Endothelial cell of umbilical vein (primary cell): ENCODE measurements around the gene COL26A1. TPM values are rescaled to one million over a fixed set of nuclear protein-coding genes. Genes with fewer than 3 reads are reported as not detected.

Experiments used
- BruUV-seq: library from RNA; stranded (reverse); fragments of 400-500 nt; replicated peaks from 2 replicates; lab custom pipeline; 2021; lab: Mats Ljungman, UMichigan
- CTCF ChIA-PET: fragments of 300-600, 350-600 bp; sonication (Branson Sonifier 250); formaldehyde crosslinking; loops from one replicate; lab custom pipeline; 2021; ENCODE audit warnings: antibody characterized with exemption, inconsistent platforms; lab: Charles Lee
- POLR2A ChIA-PET: fragments of 300-600, 350-600 bp; sonication (Branson Sonifier 250); formaldehyde crosslinking; loops from one replicate; lab custom pipeline; 2021; ENCODE audit warnings: antibody characterized with exemption, inconsistent platforms; lab: Charles Lee
- DNase-seq: peaks from one replicate; pipeline ENCODE4 v3.0.0-alpha.2; 2011; ENCODE audit warnings: low read depth, low spot score
- FAIRE-seq: peaks from 2 replicates; lab custom pipeline; 2011; peaks lifted over from hg19 to GRCh38; lab: Jason Lieb, UNC
- H2AFZ ChIP-seq: 2 replicates; pipeline ENCODE4 v1.6.0; 2012; ENCODE audit warnings: low read depth, low read length, control low read depth, inconsistent platforms
- H3K27ac ChIP-seq: 2 replicates; pipeline ENCODE4 v1.5.1; 2011; ENCODE audit warnings: low read depth, mild to moderate bottlenecking, control low read depth, low read length, moderate library complexity; ENCODE audit not compliant: insufficient read depth
- H3K27me3 ChIP-seq, 2 experiments: 2 replicates each; pipeline versions ENCODE4 v1.6.0 to v1.6.1; 2011; ENCODE audit warnings: low read length in 2 of 2, mixed read lengths in 1 of 2; ENCODE audit not compliant: control insufficient read depth in 2 of 2, insufficient read depth in 2 of 2
- H3K36me3 ChIP-seq, 2 experiments: 2 replicates in 1 of 2; 3 replicates in 1 of 2; pipeline ENCODE4 v1.5.1; 2011; ENCODE audit warnings: low read length in 2 of 2, mild to moderate bottlenecking in 1 of 2, moderate library complexity in 1 of 2; ENCODE audit not compliant: control insufficient read depth in 2 of 2, insufficient read depth in 2 of 2; ENCODE audit errors: extremely low read depth in 1 of 2
- H3K4me1 ChIP-seq: 3 replicates; pipeline ENCODE4 v1.5.1; 2011; ENCODE audit warnings: mild to moderate bottlenecking, low read length; ENCODE audit not compliant: control insufficient read depth, insufficient read depth; ENCODE audit errors: extremely low read depth
- H3K4me2 ChIP-seq: 2 replicates; pipeline ENCODE4 v1.6.1; 2011; ENCODE audit warnings: low read length, control low read depth, mixed read lengths; ENCODE audit not compliant: insufficient read depth
- H3K4me3 ChIP-seq, 3 experiments: fragments of 200-600 bp in 1 of 3; sonication (generic), shearing (Covaris generic) in 1 of 3; replicated peaks in 1 of 3; 2 replicates each; pipeline ENCODE4 v1.5.1; 2011 to 2016; ENCODE audit warnings: control low read depth in 3 of 3, low read length in 3 of 3, mild to moderate bottlenecking in 2 of 3, inconsistent platforms in 1 of 3, low read depth in 1 of 3, moderate library complexity in 1 of 3; ENCODE audit not compliant: insufficient read depth in 1 of 3
- H3K79me2 ChIP-seq: 2 replicates; pipeline ENCODE4 v1.6.0; 2012; ENCODE audit warnings: low read length, inconsistent platforms; ENCODE audit not compliant: control insufficient read depth, insufficient read depth
- H3K9ac ChIP-seq: replicated peaks from 2 replicates; pipeline ENCODE3; 2011; ENCODE audit warnings: low read length, control low read depth; ENCODE audit not compliant: insufficient read depth; ENCODE audit errors: extremely low read depth
- H3K9me1 ChIP-seq: replicated peaks from 3 replicates; pipeline ENCODE4 v1.6.0; 2011; ENCODE audit warnings: mild to moderate bottlenecking, low read length; ENCODE audit not compliant: control insufficient read depth, insufficient read depth; ENCODE audit errors: extremely low read depth
- H3K9me3 ChIP-seq: replicated peaks from 2 replicates; pipeline ENCODE4 v1.5.1; 2012; ENCODE audit warnings: low read length, inconsistent platforms; ENCODE audit not compliant: control insufficient read depth, insufficient read depth
- H4K20me1 ChIP-seq: replicated peaks from 2 replicates; pipeline ENCODE3; 2011; ENCODE audit warnings: mild to moderate bottlenecking, low read length; ENCODE audit not compliant: control insufficient read depth, insufficient read depth; ENCODE audit errors: extremely low read depth
- CTCF ChIP-seq, 2 donors: IDR thresholded peaks; 1 replicate in 1 of 2; 2 replicates in 1 of 2; pipeline ENCODE4 v1.5.1; 2011; ENCODE audit warnings: low read length in 2 of 2, mild to moderate bottlenecking in 2 of 2, moderate library complexity in 2 of 2, control low read depth in 1 of 2, inconsistent platforms in 1 of 2, low read depth in 1 of 2; ENCODE audit not compliant: insufficient read depth in 1 of 2; ENCODE audit errors: extremely low read depth in 1 of 2
- EZH2 ChIP-seq: IDR thresholded peaks from 2 replicates; pipeline ENCODE4 v1.6.1; 2012; ENCODE audit warnings: borderline replicate concordance, low read depth, mild to moderate bottlenecking, moderate library complexity, low read length, inconsistent platforms; ENCODE audit not compliant: severe bottlenecking
- FOS ChIP-seq: IDR thresholded peaks from 2 replicates; pipeline ENCODE4 v1.6.1; 2011; ENCODE audit warnings: mild to moderate bottlenecking, low read length, moderate library complexity, borderline replicate concordance; ENCODE audit not compliant: insufficient read depth
- GATA2 ChIP-seq: IDR thresholded peaks from 2 replicates; pipeline ENCODE4 v1.7.0; 2011; ENCODE audit warnings: low read depth, mild to moderate bottlenecking, moderate library complexity, mixed read lengths, low read length; ENCODE audit not compliant: insufficient read length, insufficient read depth
- JUN ChIP-seq: IDR thresholded peaks from 2 replicates; pipeline ENCODE4 v1.6.1; 2011; ENCODE audit warnings: borderline replicate concordance, low read depth; ENCODE audit not compliant: insufficient read length, insufficient read depth
- MAX ChIP-seq: IDR thresholded peaks from 2 replicates; pipeline ENCODE4 v1.6.1; 2011; ENCODE audit not compliant: insufficient read depth, insufficient read length
- MYC ChIP-seq: IDR thresholded peaks from one replicate; pipeline ENCODE4 v1.6.1; 2011; ENCODE audit warnings: mild to moderate bottlenecking, low read depth, low read length
- POLR2A ChIP-seq: IDR thresholded peaks from 2 replicates; pipeline ENCODE4 v1.6.1; 2012; ENCODE audit warnings: low read depth, mild to moderate bottlenecking, control low read depth, low read length
- POLR2AphosphoS5 ChIP-seq: IDR thresholded peaks from 2 replicates; pipeline ENCODE4 v1.6.1; 2012; ENCODE audit warnings: low read depth, mild to moderate bottlenecking, control low read depth, low read length, moderate library complexity; ENCODE audit not compliant: insufficient read depth
- dilution Hi-C: fragments of 300-500 bp; cut with MboI; formaldehyde crosslinking; loops from one replicate; pipeline ENCODE4 v1.15.0; 2019; ENCODE audit warnings: low sequenced_read_pairs; ENCODE audit not compliant: extremely low pct_ligation_motif_present
- intact Hi-C: fragments of 100-400 bp; cut with micrococcal nuclease; formaldehyde crosslinking; loops from one replicate; pipeline ENCODE4 v1.10.0; 2022
- polyA plus RNA-seq, 4 experiments: library from polyadenylated mRNA; depleted of rRNA in 3 of 4; stranded (reverse) in 3 of 4; unstranded in 1 of 4; fragments of >200 nt; gene quantifications; 2 replicates each; pipeline versions ENCODE4 v1.2.1 to v1.2.3, GENCODE V29; 2011 to 2012; ENCODE audit warnings: missing spikeins in 1 of 4
- total RNA-seq: library from RNA; stranded (reverse); gene quantifications from 2 replicates; pipeline ENCODE4 v1.2.3, GENCODE V29; 2021

The COL26A1 gene
- total and polyA plus RNA-seq, 2 donors (not counting 3 experiments of a cell fraction or from before 2014, with no cell fraction given) = not detected

DNA sequence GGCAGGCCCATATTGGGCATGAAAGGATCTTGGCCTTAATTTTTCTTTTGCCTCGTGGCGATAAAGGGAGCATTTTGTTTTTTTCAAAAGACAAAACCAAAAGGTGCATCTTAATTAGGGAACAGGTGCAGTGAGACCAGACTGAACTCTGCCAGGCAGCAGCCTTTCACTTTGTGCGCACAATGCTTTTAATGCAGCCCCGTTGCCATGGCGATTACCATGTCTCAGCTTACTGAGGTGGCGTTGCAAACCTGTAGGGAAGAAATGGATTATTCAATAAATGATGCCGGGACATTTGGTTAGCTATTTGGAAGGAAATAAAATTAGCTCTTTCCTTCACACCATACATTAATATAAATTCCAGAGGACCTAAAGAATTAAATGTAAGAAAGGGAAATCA is 204.6 kb downstream of the COL26A1 start:
- TF ChIP-seq JUN (no peak), POLR2AphosphoS5 (no peak), MYC (no peak), EZH2 (no peak), CTCF (IDR thresholded peaks at IDR 0.05; ENCODE audit: extremely low read depth in 1 of 2, insufficient read depth in 1 of 2, low read depth in 1 of 2, low read length in 2 of 2) (no peak), FOS (no peak), POLR2A (no peak), MAX (no peak), GATA2 (no peak)
- Histone ChIP-seq H3K9me1 (no peaks in the 10 kb centered on the region), H4K20me1 (no peaks in the 10 kb centered on the region), H3K4me1 (no peaks in the 10 kb centered on the region), H3K36me3 (no peaks in the 10 kb centered on the region), H2AFZ (no peak overlapping the region), H3K4me2 (no peak overlapping the region), H3K9ac (no peak overlapping the region), H3K79me2 (no peaks in the 10 kb centered on the region), H3K9me3 (no peaks in the 10 kb centered on the region), H3K27ac (no peak overlapping the region), H3K27me3 (peaks cover 9 to 12% of the 10 kb centered on the region in 2 experiments), H3K4me3 (no peak overlapping the region)
- CTCF ChIA-PET = interaction anchor here (1.1 kb wide), 1 partner anchor 24 kb away, joined by 6 read pairs; no protein-coding TSS in a partner anchor
- no TSS peak for BruUV-seq
- FAIRE-seq (no peak), DNase-seq (no peak)
- dilution Hi-C loops = no loop called here
- POLR2A ChIA-PET = no interaction called here
- intact Hi-C loops = no loop called here
